D721Med (cell line): Measurements from ENCODE around the gene TMEM123.

Source experiments
- DNase-seq: peaks from one replicate; pipeline ENCODE4 v3.0.0; 2011; ENCODE audit warnings: low spot score; ENCODE audit not compliant: insufficient read length
- FAIRE-seq: peaks from 2 replicates; lab custom pipeline; 2011; peaks lifted over from hg19 to GRCh38; lab: Jason Lieb, UNC
- TF ChIP-seq, protein P1 (sequence below): IDR thresholded peaks from 2 replicates; pipeline ENCODE4 v1.5.1; 2012; ENCODE audit warnings: mild to moderate bottlenecking, control low read depth; ENCODE audit not compliant: insufficient read depth; ENCODE audit errors: missing control alignments

Gene TMEM123

DNA sequence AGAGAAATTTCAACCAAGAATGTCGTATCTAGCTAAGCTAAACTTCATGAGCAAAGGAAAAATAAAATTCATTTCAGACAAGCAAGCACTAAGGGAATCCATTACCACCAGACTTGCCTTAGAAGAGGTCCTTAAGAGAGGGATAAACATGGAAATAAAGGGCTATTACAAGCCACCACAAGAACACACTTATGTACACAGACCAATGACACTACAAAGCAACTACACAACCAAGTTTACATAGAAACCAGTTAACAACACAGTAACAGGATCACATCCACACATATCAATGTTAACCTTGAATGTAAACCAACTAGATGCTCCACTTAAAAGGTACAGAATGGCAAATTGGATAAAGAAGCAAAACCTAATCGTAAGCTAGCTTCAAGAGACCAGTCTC, 38.0 kb downstream of the TMEM123 start:
- TF ChIP-seq, protein P1, sequence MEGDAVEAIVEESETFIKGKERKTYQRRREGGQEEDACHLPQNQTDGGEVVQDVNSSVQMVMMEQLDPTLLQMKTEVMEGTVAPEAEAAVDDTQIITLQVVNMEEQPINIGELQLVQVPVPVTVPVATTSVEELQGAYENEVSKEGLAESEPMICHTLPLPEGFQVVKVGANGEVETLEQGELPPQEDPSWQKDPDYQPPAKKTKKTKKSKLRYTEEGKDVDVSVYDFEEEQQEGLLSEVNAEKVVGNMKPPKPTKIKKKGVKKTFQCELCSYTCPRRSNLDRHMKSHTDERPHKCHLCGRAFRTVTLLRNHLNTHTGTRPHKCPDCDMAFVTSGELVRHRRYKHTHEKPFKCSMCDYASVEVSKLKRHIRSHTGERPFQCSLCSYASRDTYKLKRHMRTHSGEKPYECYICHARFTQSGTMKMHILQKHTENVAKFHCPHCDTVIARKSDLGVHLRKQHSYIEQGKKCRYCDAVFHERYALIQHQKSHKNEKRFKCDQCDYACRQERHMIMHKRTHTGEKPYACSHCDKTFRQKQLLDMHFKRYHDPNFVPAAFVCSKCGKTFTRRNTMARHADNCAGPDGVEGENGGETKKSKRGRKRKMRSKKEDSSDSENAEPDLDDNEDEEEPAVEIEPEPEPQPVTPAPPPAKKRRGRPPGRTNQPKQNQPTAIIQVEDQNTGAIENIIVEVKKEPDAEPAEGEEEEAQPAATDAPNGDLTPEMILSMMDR = no peak
- FAIRE-seq (no peak), DNase-seq (no peak)

DNA sequence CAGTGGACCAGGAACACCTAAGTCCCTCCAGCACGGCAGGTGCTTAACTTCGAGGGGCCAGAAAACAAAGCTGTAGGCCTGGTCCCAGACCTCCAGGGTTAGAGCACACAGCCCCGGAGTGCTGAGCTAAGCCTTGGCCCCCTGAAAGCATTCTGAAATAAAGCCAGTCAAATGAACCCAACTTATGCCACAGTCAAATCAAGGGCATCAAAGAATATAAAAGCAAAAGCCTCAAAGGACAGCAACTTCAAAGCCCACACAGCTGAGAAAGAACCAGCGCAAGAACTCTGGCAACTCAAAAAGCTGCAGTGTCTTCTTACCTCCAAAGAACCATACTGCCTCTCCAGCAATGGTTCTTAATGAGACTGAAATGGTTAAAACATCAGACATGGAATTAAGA, 39.1 kb downstream of the TMEM123 start:
- DNase-seq (no peak), FAIRE-seq (no peak)
- TF ChIP-seq, protein P1 = no peak

DNA sequence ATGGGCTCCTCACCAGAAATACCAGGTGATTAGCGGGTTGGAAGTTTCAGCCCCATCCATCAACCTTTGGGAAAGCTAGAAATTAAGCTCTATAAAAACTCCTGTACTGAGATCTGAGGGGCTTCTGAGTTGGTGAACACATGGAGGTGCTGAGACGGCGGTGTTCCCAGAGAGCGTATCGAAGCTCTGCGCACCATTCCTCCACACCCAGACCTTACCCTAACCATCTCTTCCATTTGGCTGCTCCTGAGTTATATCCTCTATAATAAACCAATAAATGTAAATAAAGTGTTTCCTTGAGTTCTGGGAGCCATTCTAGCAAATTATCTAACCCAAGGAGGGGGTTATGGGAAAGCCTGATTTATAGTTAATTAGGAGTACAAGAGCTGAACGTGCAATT, 41.4 kb downstream of the TMEM123 start:
- FAIRE-seq (no peak), DNase-seq (no peak)

DNA sequence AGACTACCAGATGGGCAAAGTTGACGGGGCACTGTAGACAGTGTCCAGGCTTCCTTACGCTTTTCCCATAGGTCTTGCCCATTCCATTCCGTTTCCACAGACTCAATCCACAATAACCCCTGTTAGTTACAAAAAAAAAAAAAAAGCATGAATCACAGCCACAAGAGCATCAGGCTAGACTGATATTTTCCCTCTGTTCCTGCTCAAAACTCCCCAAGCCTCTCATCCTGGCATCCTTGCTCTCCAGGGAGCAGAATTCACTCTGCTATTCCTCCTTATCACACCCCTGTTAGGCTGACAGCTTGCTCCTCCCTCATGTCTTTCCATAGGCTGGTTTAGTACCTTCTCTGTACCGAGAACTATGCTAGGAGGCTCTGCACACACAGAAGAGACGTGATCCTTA, 42.2 kb downstream of the TMEM123 start:
- FAIRE-seq (no peak), DNase-seq (no peak)

More for the DNA sequence above, 41.4 kb downstream of the TMEM123 start:
- TF ChIP-seq, protein P1 = no peak

DNA sequence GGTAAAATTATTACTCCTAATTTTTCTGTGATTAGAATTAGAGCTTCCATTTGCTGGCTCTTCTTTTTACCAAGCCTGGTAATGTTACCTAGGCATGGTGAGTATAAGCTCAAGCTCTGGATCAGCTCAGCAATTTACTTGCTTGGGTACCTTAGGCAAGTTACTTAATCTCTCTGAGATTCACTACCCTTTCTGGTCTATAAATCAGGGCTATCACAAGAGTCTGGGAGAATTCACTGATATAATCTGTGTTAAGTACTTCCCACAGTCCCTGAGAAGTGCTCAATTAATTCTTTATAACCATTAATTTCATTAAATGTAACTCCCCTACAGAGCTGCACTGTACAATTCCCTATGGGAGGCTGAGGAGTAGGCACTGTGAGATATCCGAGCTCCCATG, 44.2 kb downstream of the TMEM123 start:
- TF ChIP-seq, protein P1 = no peak
- FAIRE-seq = no peak
- no peak for DNase-seq

More for the DNA sequence above, 42.2 kb downstream of the TMEM123 start:
- TF ChIP-seq, protein P1 = no peak

DNA sequence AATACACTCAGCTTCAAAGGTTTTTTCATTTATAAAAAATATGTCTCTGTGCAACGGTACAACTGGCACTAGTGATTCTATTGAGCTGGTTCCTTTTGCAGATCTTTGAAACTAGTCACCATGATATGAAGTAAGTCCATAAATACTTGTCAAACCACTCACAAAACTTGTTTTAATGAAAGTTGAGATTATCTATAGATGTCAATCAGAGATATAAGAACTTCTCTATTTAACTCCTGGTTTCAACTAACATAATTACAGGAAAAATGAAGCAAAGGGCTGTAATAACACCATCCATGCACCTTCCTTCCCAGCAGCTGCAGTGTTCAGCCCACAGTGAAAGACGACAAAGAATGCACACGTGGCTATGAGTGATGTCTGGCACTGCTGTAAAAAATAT, 44.7 kb downstream of the TMEM123 start:
- TF ChIP-seq, protein P1 = no peak
- DNase-seq = no peak
- FAIRE-seq = no peak

DNA sequence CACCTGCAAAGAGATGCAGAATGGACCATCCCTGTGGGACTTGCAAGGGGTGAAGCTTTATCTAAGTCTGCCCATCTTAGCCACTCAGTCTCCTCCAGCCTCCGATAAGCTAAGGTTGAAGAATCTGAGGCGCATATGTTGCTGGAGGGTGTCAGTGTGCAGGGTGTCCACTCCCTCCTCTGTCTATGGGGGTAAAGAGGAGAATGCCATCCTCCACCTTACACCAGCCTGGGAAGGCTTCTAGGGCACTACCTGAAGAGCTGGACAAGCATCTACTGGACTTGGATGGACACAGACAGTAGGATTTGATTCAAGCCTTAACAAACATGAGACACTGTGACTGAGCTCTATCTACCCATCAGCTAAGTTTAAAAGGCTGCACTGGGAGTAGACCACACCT, 46.5 kb downstream of the TMEM123 start:
- DNase-seq (no peak), FAIRE-seq (no peak)
- TF ChIP-seq, protein P1 = no peak
